ENCODE data around the gene TRMT11.

- TF ChIP-seq PHF21A (IDR thresholded peaks at IDR 0.05; ENCODE audit: borderline replicate concordance, low read depth) (no peak), SMARCA4 (IDR thresholded peaks at IDR 0.05) (no peak), ATF3 (IDR thresholded peaks at IDR 0.05) (no peak), ATF3 (CRISPR knock-in tag; conservative IDR thresholded peaks at IDR 0.05) (no peak), SNRNP70 (optimal IDR thresholded peaks at IDR 0.05; ENCODE audit: low read depth, low read length) (no peak), ZBTB1 (CRISPR knock-in tag; IDR thresholded peaks at IDR 0.05; ENCODE audit: borderline replicate concordance, low read depth) (no peak), PTBP1 (IDR thresholded peaks at IDR 0.05; ENCODE audit: low read depth, low read length) (no peak), LEF1 (IDR thresholded peaks at IDR 0.05) (no peak), ZBED1 (IDR thresholded peaks at IDR 0.05) (no peak), CTCF (IDR thresholded peaks at IDR 0.05 in 2 of 3, conservative IDR thresholded peaks at IDR 0.05 in 1 of 3; ENCODE audit: insufficient read depth in 2 of 3, low read depth in 1 of 3, low read length in 3 of 3) (no peak), BHLHE40 (IDR thresholded peaks at IDR 0.05; ENCODE audit: low read length) (no peak), SREBF2 (CRISPR knock-in tag; IDR thresholded peaks at IDR 0.05) (no peak), UBTF (IDR thresholded peaks at IDR 0.05; ENCODE audit: borderline replicate concordance in 1 of 2, low read depth in 2 of 2, low read length in 2 of 2) (no peak)
Observed at GRCh38 chr6:126083875-126084274, 97.5 kb downstream of the TRMT11 start.

All from K562 (cell line).